Measurements from ENCODE around the gene C4orf50.
"Not testable (repeated sequence)": the region's sequence is repeated elsewhere in the genome, so short reads cannot be mapped to it uniquely, and the experiment has no call there.

Gene C4orf50

GRCh38 chr4:5969336-5969735 lies 48.9 kb downstream of the C4orf50 start:
- no peak for DNase-seq (ENCODE audit: low read depth in 3 of 3)

- no peak for DNase-seq (ENCODE audit: low read depth in 3 of 3)
Observed at GRCh38 chr4:5968246-5968645, 50.0 kb downstream of the C4orf50 start.

GRCh38 chr4:5967783-5968182 lies 50.4 kb downstream of the C4orf50 start:
- no peak for DNase-seq (ENCODE audit: low read depth in 3 of 3)

- DNase-seq (ENCODE audit: low read depth in 3 of 3), result no peak
Observed at GRCh38 chr4:5965225-5965624, 53.0 kb downstream of the C4orf50 start.

- no peak for DNase-seq (ENCODE audit: low read depth in 3 of 3)
Observed at GRCh38 chr4:5964030-5964429, 54.2 kb downstream of the C4orf50 start.

GRCh38 chr4:5963611-5964010 lies 54.6 kb downstream of the C4orf50 start:
- no peak for DNase-seq (ENCODE audit: low read depth in 3 of 3)

GRCh38 chr4:5962416-5962815 lies 55.8 kb downstream of the C4orf50 start:
- DNase-seq (ENCODE audit: low read depth in 3 of 3), result no peak

GRCh38 chr4:5960252-5960880 lies 57.9 kb downstream of the C4orf50 start:
- no peak for DNase-seq (ENCODE audit: low read depth in 3 of 3)

GRCh38 chr4:5959211-5959982 lies 58.8 kb downstream of the C4orf50 start:
- no peak for DNase-seq (ENCODE audit: low read depth in 3 of 3)

GRCh38 chr4:5958199-5958735 lies 60.0 kb downstream of the C4orf50 start:
- no peak for DNase-seq (ENCODE audit: low read depth in 3 of 3)

GRCh38 chr4:5957076-5957475 lies 61.2 kb downstream of the C4orf50 start:
- DNase-seq (ENCODE audit: low read depth in 3 of 3), result no peak

- DNase-seq (ENCODE audit: low read depth in 3 of 3), result no peak
Observed at GRCh38 chr4:5956285-5957021, 61.8 kb downstream of the C4orf50 start.

- DNase-seq (ENCODE audit: low read depth in 3 of 3), result no peak
Observed at GRCh38 chr4:5955856-5956255, 62.4 kb downstream of the C4orf50 start.

GRCh38 chr4:5955201-5955821 lies 62.9 kb downstream of the C4orf50 start:
- DNase-seq (ENCODE audit: low read depth in 3 of 3), result no peak

- DNase-seq (ENCODE audit: low read depth in 3 of 3), result no peak
Observed at GRCh38 chr4:5954056-5954760, 64.0 kb downstream of the C4orf50 start.

GRCh38 chr4:5952975-5953951 lies 65.0 kb downstream of the C4orf50 start:
- DNase-seq (ENCODE audit: low read depth in 3 of 3), result no peak

- DNase-seq (ENCODE audit: low read depth in 3 of 3), result no peak
Observed at GRCh38 chr4:5952286-5952974, 65.8 kb downstream of the C4orf50 start.

GRCh38 chr4:5946653-5947052 lies 71.6 kb downstream of the C4orf50 start:
- not testable (repeated sequence) for DNase-seq (ENCODE audit: low read depth in 3 of 3)

- DNase-seq (ENCODE audit: low read depth in 3 of 3), result no peak
Observed at GRCh38 chr4:5945936-5946335, 72.3 kb downstream of the C4orf50 start.

GRCh38 chr4:5945171-5945570 lies 73.1 kb downstream of the C4orf50 start:
- no peak for DNase-seq (ENCODE audit: low read depth in 3 of 3)

Measured in stimulated activated CD4-positive, alpha-beta T cell treated with anti-CD3 and anti-CD28 coated beads, TNF-alpha, amount 100 ng/mL, for 24 hours (primary cell).